A549 treated with ZK216348 at 1 μM for 4 hours (cell line): ENCODE measurements around the gene C19orf47. TPM values are rescaled to one million over a fixed set of nuclear protein-coding genes. Genes with fewer than 3 reads are reported as not detected.

Experiments
- total RNA-seq: library from RNA; stranded (reverse); fragments of 200-300 nt; extraction: Qiagen RNA extraction; gene quantifications from 5 replicates; pipeline ENCODE4 v1.2.3, GENCODE V29; 2022; ENCODE audit warnings: low read depth

Gene C19orf47, protein sequence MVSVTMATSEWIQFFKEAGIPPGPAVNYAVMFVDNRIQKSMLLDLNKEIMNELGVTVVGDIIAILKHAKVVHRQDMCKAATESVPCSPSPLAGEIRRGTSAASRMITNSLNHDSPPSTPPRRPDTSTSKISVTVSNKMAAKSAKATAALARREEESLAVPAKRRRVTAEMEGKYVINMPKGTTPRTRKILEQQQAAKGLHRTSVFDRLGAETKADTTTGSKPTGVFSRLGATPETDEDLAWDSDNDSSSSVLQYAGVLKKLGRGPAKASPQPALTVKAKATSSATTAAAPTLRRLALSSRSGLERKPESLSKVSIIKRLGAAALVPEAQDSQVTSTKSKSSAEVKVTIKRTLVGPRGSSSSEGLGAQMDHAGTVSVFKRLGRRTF
- 20.7 to 35.4 TPM (median 30.7 TPM) in 5 replicates for total RNA-seq

DNA sequence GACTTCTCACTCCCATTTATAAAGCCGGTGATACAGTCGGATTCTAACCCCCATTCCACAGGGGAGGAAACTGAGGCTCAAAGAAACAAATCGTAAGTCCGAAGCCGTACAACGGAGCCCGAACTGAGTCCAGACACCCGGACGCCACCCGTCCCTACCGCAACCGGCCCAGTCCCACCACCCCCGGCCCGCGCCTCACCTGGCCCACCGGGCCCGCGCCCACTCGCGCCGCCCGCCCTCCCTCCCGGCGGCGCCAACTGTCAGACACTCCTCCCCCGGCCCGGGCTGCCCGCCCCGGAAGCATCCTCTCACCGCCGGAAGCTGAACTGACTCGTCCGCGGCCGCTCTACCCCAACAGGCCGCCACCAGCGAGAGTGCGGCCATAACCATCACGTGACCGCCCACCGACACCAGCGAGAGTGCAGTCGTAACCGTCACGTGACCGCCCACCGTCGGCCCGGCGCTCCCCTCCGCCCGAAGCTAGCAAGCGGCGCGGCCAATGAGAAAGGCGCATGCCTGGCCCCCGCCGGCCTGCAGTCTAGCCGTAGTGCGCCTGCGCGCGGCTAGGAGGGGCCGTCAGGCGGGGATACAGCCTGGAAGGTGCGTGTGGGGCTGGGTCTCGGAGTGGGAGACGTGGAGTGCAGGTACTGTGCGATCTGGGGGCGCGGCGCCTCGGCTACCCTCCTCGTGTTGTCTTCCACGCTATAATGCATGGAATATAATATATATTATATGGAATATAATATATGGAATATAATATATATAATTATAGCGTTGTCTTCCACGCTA is at the start of gene C19orf47, which contains the start of gene PLD3:
Gene C19orf47, minus strand, starts transcription at position 273 of the 789 bp plus-strand sequence. CDS start 6,540 bp downstream, outside the sequence.
Gene PLD3, plus strand, starts transcription at position 571 of the 789 bp plus-strand sequence. CDS start 17,789 bp downstream, outside the sequence.

DNA sequence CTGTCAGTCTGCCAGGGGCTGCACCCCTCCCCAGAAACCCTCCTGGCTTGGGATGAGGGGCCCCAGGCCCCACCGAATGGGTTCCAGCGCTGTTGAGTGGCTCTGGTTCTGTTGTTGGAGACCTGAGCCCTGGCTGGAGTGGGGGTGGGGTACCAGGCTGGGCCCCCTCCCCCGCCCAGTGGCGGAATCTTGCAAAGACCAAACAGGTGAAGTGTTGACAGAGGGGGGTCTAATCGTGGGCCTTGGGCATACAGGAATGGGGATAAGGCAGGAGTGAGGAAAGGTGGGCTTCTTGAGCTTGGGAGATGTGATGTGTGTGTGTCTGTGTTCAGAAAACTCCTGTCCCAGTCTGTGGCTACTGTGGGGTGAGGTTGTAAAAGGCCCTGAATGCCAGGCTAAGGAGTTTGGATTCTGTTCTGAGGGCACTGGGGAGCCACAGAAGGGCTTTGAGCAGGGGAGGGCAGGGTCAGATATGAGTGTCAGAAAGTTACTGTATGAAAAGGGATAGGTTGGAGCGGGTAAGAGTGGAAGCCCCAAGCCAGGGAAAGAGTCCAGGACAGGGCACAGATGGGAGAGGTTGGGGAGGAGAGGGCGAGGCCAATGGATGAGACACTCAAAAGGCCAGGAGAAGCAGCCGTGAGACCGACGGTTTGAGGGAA is 42.0 kb upstream of the C19orf47 start, which contains the start of gene HIPK4:
Gene HIPK4, minus strand, starts transcription at position 98 of the 659 bp plus-strand sequence. CDS start 279 bp downstream, outside the sequence.

DNA sequence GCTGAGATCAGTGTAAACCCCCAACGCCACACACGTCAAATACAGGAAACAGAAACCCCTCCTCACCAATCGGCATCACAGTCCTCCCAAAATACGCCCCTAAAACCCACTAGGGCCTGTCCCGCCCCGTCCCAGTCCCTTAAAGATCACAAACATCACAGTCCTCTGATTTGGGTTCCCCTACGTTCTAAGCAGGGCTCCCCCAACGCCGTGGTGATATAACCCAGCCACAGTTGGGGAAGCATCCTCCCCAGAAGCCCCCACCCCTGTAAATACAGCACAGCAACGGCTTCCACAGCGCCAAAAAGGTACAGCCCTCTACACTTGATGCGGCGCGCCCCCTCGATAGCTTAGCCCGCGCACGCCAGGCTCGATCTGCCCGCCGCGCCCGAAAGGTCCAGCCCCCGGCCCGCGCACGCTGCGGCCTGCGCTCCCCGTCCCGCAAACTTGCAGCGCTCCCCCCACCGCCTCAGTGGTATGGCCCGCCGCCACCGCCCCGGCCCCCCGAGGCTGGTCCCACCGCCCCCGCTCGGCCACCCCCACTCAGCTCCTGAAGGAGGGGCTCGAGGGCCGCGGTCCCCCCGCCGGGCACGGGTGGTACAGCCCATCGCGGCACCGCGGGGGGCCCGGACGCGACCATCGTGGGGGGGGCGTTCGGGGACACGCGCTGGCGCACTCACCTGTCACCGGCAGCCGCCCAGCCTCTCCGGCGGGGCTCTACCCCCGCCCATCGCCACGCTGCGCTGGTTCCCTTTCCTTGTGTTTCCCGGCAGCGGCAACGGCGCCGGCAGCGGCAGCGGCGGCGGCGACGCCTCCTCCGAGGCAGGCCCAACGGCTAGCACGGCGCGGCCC is 63.5 kb downstream of the C19orf47 start, which contains the start of gene AKT2:
Gene AKT2, minus strand, starts transcription at position 845 of the 852 bp plus-strand sequence. CDS start 20,078 bp downstream, outside the sequence.

Other genes with a start within 250 kb of the C19orf47 start
- gene MAP3K10, start 157.0 kb downstream of the C19orf47 start, total RNA-seq = 9.9 to 18.5 TPM (median 18.1 TPM) in 5 replicates
- gene TTC9B, start 130.0 kb downstream of the C19orf47 start, total RNA-seq = 0.34 to 0.47 TPM (median 0.43 TPM) in 4 of 5 replicates, not detected in the other
- gene CCNP, start 121.7 kb downstream of the C19orf47 start, total RNA-seq = 0.19 to 0.42 TPM (median 0.21 TPM) in 4 of 5 replicates, not detected in the other
- 113 to 193 TPM (median 182 TPM) in 5 replicates for gene AKT2, start 63.1 kb downstream of the C19orf47 start, total RNA-seq
- 224 to 275 TPM (median 254 TPM) in 5 replicates for gene PLD3, start 298 bp upstream of the C19orf47 start, total RNA-seq
- 0.20 to 0.42 TPM (median 0.32 TPM) in 5 replicates for gene HIPK4, start 41.8 kb upstream of the C19orf47 start, total RNA-seq
- 1.0 to 1.7 TPM (median 1.5 TPM) in 5 replicates for gene PRX, start 65.0 kb upstream of the C19orf47 start, total RNA-seq
- 22.7 to 35.8 TPM (median 30.0 TPM) in 5 replicates for gene SERTAD1, start 77.6 kb upstream of the C19orf47 start, total RNA-seq
- gene SERTAD3, start 95.9 kb upstream of the C19orf47 start, total RNA-seq = 33.6 to 51.6 TPM (median 44.8 TPM) in 5 replicates
- gene BLVRB, start 117.3 kb upstream of the C19orf47 start, total RNA-seq = 196 to 343 TPM (median 318 TPM) in 5 replicates
- 0.55 to 1.2 TPM (median 0.71 TPM) in 5 replicates for gene SPTBN4, start 118.6 kb upstream of the C19orf47 start, total RNA-seq
- gene SHKBP1, start 228.5 kb upstream of the C19orf47 start, total RNA-seq = 81.7 to 154 TPM (median 141 TPM) in 5 replicates